H1 (cell line): ENCODE measurements around the gene ZNF397. TPM values are rescaled to one million over a fixed set of nuclear protein-coding genes. Genes with fewer than 3 reads are reported as not detected.

Experiments
- TCF12 ChIP-seq: IDR thresholded peaks from 2 replicates; pipeline ENCODE4 v1.6.1; 2011; ENCODE audit warnings: low read depth, mild to moderate bottlenecking, low read length
- polyA plus RNA-seq, 7 experiments: library from polyadenylated mRNA; depleted of rRNA in 3 of 7; stranded (reverse) in 5 of 7; unstranded in 2 of 7; fragments of >200 nt in 5 of 7; fragments of 200-250 nt in 2 of 7; gene quantifications; 1 replicate in 5 of 7; 2 replicates in 1 of 7; 4 replicates in 1 of 7; pipeline versions ENCODE4 v1.2.1 to v1.2.3, GENCODE V29; 2011 to 2013; ENCODE audit warnings: missing spikeins in 2 of 7, mixed read lengths in 2 of 7
- total RNA-seq: library from RNA; stranded (reverse); fragmentation: NEBNext Ultra II Directional; extraction: Animal tissue kit (Norgen Biotek cat#: 25700); gene quantifications from 2 replicates; pipeline ENCODE4 v1.2.1, GENCODE V29; 2021

Gene ZNF397
- total and polyA plus RNA-seq, 2 of the 8 experiments (the other 6 are each of a cell fraction or from before 2014, with no cell fraction given), result 9.8 to 39.5 TPM

GRCh38 chr18:35192415-35192814 lies 48.4 kb upstream of the ZNF397 start (continued):
- no peak for TF ChIP-seq TCF12
